ENCODE data around the gene GLCCI1. TPM values are rescaled to one million over a fixed set of nuclear protein-coding genes. Genes with fewer than 3 reads are reported as not detected.

GLCCI1 gene
- total and polyA plus RNA-seq, 10 of the 15 experiments (the other 5 are each of a cell fraction or from before 2014, with no cell fraction given), result 12.6 to 92.0 (median 27.6) TPM

DNA sequence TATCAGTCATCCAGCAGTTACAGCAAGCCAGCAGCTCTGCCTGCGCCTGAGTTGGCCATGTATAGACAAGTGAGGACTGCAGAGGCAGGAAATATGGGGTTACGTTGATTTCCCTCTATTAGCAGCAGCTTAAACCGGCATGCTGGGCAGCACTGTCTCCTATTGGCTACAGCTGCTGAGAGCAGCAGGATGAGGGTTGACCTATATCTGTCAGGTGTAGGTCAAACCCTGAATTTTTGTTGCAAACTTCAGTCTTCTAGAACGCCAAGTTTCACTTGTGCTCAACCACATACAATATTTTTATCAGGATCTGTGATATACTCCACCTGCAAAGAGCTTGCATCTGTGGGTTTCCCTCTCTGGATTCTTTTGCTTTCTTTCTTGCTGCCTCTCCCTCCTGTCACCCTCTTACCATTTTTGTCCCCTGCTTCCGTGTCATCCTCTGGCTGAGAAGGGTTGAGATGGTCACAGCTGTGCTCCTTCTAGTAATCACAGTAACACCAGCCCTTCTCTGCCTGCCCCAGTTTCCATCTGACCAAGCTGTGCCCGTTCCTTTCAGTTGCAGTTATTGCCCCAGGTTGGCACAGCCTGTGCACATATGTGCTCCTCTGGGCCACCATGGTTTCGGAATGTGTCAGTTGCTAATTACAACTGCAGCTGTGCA is 23.8 kb upstream of the GLCCI1 start:
- H3K4me3 ChIP-seq, result peak overlapping the region; percentile 52
- ATAC-seq (peak; percentile 95), FAIRE-seq (peak; percentile 95), DNase-seq (ENCODE audit: low read depth, low spot score) (peak; percentile 99)
- in situ Hi-C loops (cut with MboI) (no loop called here), intact Hi-C loops (cut with micrococcal nuclease; ENCODE audit: unreplicated experiment) (loop anchor here (2.0 kb wide), 1 partner anchor 24 kb away; the partner anchor contains the start of gene GLCCI1)
- ChIA-PET SMC1A (ENCODE audit: uncharacterized antibody, unreplicated experiment) (interaction anchor here (0.6 to 7.4 kb wide), 42 partner anchors 9 to 759 kb away, joined by 3 to 132 read pairs (median 4); partner anchors contain the start of genes GLCCI1 and UMAD1), RAD21 (ENCODE audit: unreplicated experiment) (interaction anchor here (0.7 to 5.9 kb wide), 33 partner anchors 8 to 376 kb away, joined by 3 to 80 read pairs (median 4); partner anchors contain the start of gene GLCCI1), POLR2A (interaction anchor here (0.6 to 3.7 kb wide), 11 partner anchors 13 to 263 kb away, joined by 3 to 19 read pairs (median 4); partner anchors contain the start of gene GLCCI1), CTCF (interaction anchor here (0.8 to 2.5 kb wide), 16 partner anchors 8 to 263 kb away, joined by 3 to 24 read pairs (median 4); no protein-coding TSS in a partner anchor)
- no peaks in the 10 kb centered on the region for H4K20me1 ChIP-seq (ENCODE audit: control insufficient read depth, insufficient read depth)
- no peaks in the 10 kb centered on the region for H3K36me3 ChIP-seq (ENCODE audit: control insufficient read depth in 2 of 2, insufficient read depth in 2 of 2, low read length in 1 of 2)
- no peaks in the 10 kb centered on the region for H3K79me2 ChIP-seq (ENCODE audit: control insufficient read depth, insufficient read depth, low read length)
- peaks cover 15% of the 10 kb centered on the region for H3K4me1 ChIP-seq (ENCODE audit: control insufficient read depth, insufficient read depth, low read length)
- peak overlapping the region; percentile 18 for H2AFZ ChIP-seq (ENCODE audit: control insufficient read depth, low read depth, low read length)
- 0% methylated on average over 7 of the region's 7 CpGs for WGBS (ENCODE audit: insufficient coverage, insufficient replicate concordance, low lambda C conversion rate, missing lambda C conversion rate)
- no peaks in the 10 kb centered on the region for H3K9me3 ChIP-seq (replicated peaks; ENCODE audit: control insufficient read depth, insufficient read depth, low read length)
- peak overlapping the region; percentile 81 for H3K4me2 ChIP-seq (ENCODE audit: control insufficient read depth, insufficient read depth)
- no TSS peak for BruUV-seq (replicated peaks)
- peak overlapping the region; percentile 78 for H3K27ac ChIP-seq (ENCODE audit: control insufficient read depth, insufficient read depth)
- peak overlapping the region; percentile 45 for H3K9ac ChIP-seq (ENCODE audit: control insufficient read depth, insufficient read depth, low read length)
- no peaks in the 10 kb centered on the region for H3K27me3 ChIP-seq (replicated peaks in 1 of 2; ENCODE audit: control insufficient read depth in 2 of 2, insufficient read depth in 2 of 2, low read length in 1 of 2)
- TF ChIP-seq RUNX3 (IDR thresholded peaks at IDR 0.05; ENCODE audit: low read length), result peak; percentile 92
- TF ChIP-seq ZNF24 (IDR thresholded peaks at IDR 0.05), result peak; percentile 72; the same call in 1 of the 2 replicates
- no peak for TF ChIP-seq HDAC6 (IDR thresholded peaks at IDR 0.05; ENCODE audit: unreplicated experiment)
- peak; percentile 85 for TF ChIP-seq TARDBP (IDR thresholded peaks at IDR 0.05; ENCODE audit: borderline replicate concordance)
- TF ChIP-seq ZNF384 (IDR thresholded peaks at IDR 0.05; ENCODE audit: borderline replicate concordance, low read depth, low read length), result no peak
- no peak for TF ChIP-seq RAD51 (IDR thresholded peaks at IDR 0.05)
- TF ChIP-seq, protein P1, sequence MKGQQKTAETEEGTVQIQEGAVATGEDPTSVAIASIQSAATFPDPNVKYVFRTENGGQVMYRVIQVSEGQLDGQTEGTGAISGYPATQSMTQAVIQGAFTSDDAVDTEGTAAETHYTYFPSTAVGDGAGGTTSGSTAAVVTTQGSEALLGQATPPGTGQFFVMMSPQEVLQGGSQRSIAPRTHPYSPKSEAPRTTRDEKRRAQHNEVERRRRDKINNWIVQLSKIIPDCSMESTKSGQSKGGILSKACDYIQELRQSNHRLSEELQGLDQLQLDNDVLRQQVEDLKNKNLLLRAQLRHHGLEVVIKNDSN (IDR thresholded peaks at IDR 0.05; ENCODE audit: borderline replicate concordance, extremely low read length, insufficient read depth, low read depth, low read length), result no peak
- peak; percentile 43; the same call in 1 of the 2 replicates for TF ChIP-seq BMI1 (IDR thresholded peaks at IDR 0.05; ENCODE audit: borderline replicate concordance)
- TF ChIP-seq, protein P2, sequence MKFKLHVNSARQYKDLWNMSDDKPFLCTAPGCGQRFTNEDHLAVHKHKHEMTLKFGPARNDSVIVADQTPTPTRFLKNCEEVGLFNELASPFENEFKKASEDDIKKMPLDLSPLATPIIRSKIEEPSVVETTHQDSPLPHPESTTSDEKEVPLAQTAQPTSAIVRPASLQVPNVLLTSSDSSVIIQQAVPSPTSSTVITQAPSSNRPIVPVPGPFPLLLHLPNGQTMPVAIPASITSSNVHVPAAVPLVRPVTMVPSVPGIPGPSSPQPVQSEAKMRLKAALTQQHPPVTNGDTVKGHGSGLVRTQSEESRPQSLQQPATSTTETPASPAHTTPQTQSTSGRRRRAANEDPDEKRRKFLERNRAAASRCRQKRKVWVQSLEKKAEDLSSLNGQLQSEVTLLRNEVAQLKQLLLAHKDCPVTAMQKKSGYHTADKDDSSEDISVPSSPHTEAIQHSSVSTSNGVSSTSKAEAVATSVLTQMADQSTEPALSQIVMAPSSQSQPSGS (IDR thresholded peaks at IDR 0.05; ENCODE audit: low read length), result peak; percentile 96
- TF ChIP-seq RAD21 (IDR thresholded peaks at IDR 0.05; ENCODE audit: insufficient read depth, low read depth, low read length), result peak; percentile 46
- TF ChIP-seq CREM (IDR thresholded peaks at IDR 0.05; ENCODE audit: low read depth), result peak; percentile 92
- 0 out of 2 replicates have a peak, but pooled peaks have one; percentile 19 for TF ChIP-seq TAF1 (IDR thresholded peaks at IDR 0.05; ENCODE audit: borderline replicate concordance, low read depth, low read length)
- peak; percentile 96 for TF ChIP-seq NBN (IDR thresholded peaks at IDR 0.05)
- TF ChIP-seq RFX5 (IDR thresholded peaks at IDR 0.05; ENCODE audit: low read depth, low read length), result no peak
- TF ChIP-seq, protein P3, sequence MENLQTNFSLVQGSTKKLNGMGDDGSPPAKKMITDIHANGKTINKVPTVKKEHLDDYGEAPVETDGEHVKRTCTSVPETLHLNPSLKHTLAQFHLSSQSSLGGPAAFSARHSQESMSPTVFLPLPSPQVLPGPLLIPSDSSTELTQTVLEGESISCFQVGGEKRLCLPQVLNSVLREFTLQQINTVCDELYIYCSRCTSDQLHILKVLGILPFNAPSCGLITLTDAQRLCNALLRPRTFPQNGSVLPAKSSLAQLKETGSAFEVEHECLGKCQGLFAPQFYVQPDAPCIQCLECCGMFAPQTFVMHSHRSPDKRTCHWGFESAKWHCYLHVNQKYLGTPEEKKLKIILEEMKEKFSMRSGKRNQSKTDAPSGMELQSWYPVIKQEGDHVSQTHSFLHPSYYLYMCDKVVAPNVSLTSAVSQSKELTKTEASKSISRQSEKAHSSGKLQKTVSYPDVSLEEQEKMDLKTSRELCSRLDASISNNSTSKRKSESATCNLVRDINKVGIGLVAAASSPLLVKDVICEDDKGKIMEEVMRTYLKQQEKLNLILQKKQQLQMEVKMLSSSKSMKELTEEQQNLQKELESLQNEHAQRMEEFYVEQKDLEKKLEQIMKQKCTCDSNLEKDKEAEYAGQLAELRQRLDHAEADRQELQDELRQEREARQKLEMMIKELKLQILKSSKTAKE (IDR thresholded peaks at IDR 0.05; ENCODE audit: low read depth, poor library complexity, severe bottlenecking), result peak; percentile 86
- peak; percentile 90 for TF ChIP-seq PML (IDR thresholded peaks at IDR 0.05; ENCODE audit: low read length)
- peak; percentile 89; the same call in 1 of the 3 replicates for TF ChIP-seq POU2F2 (IDR thresholded peaks at IDR 0.05; ENCODE audit: borderline replicate concordance, low read depth, low read length)
- peak; percentile 79; the same call in 1 of the 2 replicates for TF ChIP-seq CREB1 (IDR thresholded peaks at IDR 0.05; ENCODE audit: low read depth)
- peak; percentile 54 for TF ChIP-seq POLR2A (IDR thresholded peaks at IDR 0.05; ENCODE audit: low read depth, low read length)
- no peak for TF ChIP-seq ZNF274 (IDR thresholded peaks at IDR 0.05; ENCODE audit: insufficient read depth, insufficient read length)
